Activated effector memory CD4-positive, alpha-beta T cell treated with anti-CD3 and anti-CD28 coated beads, Interleukin-2, amount 50 U/mL, for 16 hours (primary cell): ENCODE results near the gene ABCC9.

Experiments
- DNase-seq: peaks from one replicate; pipeline ENCODE4 v3.0.0-alpha.2; 2020

Gene ABCC9

DNA sequence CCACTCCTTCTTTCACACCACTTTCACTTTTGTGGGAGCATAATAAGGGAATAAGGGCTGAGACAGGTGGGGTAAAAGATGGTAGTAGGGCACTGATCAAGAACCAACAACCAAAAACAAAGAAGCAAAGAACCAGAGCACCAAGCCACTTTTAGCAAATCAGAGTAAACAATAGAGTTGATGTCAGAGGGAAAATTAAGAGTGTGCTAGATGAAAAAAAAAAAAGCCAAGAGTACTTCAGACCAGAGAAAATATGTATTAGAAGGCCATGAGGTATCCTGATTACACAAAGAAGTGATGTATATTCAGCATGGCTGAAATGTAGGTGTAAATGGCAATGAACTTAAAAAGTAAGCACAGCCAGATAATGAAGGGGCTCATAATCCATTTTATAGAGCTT is 75.4 kb downstream of the ABCC9 start:
- no peak for DNase-seq

DNA sequence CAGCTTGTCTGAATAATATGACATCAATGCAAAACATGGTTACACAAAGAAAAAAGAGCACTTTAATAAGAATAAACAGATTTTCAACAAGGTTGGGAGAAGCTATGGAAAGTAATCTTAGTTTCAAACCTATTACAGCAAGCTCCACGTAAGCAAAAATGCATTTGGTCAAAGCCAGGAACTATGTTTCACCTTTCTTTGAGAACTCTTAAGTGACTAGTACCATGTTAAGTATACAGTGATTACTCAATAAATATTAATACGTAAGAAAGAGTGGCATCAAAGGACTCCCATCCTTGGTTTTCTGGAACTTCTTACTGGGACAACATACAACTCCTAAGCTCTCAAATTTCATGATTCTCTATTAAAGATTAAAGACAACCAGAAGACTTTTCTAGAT is 80.7 kb downstream of the ABCC9 start:
- DNase-seq: no peak

DNA sequence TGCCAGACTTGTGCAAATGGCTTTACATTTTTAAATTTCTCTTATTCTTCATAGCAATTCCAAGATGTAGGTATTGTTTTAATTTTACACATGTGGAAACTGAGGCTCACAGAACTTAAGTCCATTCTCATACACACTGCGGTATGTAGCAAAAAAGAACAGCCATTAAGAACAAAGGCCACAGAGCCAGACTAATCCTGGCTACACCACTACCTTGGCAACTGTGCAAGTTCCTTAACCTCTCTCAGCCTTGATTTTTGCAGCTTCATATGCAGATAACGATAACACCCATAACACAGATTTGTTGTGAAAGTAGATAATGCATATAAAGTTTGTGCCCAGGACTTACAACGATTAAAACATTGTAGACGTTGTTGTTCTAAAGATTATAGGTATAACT is 81.1 kb downstream of the ABCC9 start:
- DNase-seq: no peak

DNA sequence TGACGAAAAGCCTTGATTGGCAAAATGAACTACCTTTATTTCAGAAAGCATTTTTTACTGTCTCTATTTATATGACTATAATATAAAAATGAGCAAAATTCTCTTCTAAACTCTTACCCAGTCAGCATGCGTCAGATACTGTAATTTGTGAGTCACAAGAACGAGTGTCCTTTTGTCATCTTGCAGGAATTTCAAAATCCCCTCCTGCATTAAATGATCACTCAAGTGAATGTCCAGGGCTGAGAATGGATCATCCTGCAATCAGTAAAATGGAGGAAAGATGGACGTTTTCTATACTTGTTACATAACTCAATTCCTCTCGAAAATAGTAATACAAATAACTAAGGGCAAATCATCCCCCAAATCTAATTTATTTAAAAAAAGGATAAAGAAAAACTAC is 89.0 kb downstream of the ABCC9 start:
- no peak for DNase-seq

DNA sequence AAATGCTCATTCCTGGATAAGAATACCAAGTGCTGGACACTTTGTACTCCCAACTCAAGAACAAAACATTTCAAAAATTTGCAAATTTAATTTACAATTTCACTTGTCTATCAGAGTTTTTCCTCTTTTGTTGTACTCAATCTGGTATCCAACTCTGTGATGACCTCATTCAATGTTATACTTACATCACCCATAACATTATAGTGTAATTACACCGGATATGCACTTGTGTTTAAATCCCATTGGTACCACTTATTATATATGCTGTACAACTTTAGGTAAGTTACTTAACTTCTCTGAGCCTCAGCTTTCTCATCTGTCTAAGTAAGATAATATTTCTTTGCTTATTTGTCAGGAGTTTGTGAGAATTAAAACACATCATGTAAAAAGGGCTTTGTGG is 90.1 kb downstream of the ABCC9 start:
- no peak for DNase-seq

DNA sequence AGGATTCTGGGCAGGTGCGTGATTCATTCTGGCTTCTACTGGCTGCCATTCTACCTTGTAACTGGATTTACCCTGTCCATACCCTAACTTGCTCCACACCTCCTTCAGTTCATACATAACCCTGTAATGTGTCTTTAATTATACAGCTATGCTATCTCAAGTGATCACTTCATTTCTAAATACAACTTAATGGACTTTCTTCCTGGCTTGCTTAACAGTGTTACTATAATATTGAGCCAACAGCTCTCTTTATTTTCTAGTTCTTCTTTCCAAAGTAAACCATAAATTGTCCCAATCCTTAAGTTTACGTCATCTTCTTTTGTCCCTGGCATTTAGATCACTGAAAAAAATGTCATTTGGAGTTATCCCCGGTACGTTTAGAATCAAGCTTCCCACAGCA is 90.8 kb downstream of the ABCC9 start:
- no peak for DNase-seq

DNA sequence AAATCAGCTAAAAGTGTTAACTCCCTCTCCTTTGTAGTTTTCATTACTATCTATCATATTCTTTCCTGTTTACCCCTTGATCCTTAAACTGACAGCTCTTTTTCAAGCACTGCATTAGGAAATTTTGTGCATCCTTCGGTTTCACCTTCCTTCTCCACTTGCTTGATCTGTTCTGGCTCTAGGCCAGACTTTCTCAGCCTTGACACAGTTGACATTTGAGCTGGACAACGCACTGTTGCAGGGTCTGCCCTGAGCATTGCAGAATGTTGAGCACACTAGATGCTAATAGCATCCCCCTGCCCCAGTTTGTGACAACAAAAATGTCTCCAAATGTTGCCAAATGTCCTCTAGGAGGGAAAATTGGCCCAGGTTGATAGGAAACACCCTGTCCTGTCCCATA is 91.3 kb downstream of the ABCC9 start:
- DNase-seq: no peak

DNA sequence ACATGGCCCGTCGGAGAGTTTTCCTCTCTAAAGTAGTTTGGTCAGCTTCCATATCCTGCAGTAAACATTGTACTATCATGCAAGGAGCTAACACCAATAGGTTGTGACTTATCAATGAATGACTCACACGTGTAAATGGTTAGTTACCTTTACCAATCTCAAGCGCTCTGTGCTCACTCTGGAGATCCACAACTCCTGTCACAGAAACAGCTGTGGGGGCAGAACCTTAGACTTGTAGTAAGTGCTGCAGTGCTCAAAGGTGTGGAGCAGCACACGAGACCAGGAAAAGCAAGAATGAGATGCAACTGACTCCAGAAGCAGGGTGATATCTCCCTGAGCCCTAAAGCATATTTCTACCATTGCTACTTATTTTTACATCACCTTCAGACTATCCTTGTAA is 93.0 kb downstream of the ABCC9 start:
- DNase-seq: no peak

DNA sequence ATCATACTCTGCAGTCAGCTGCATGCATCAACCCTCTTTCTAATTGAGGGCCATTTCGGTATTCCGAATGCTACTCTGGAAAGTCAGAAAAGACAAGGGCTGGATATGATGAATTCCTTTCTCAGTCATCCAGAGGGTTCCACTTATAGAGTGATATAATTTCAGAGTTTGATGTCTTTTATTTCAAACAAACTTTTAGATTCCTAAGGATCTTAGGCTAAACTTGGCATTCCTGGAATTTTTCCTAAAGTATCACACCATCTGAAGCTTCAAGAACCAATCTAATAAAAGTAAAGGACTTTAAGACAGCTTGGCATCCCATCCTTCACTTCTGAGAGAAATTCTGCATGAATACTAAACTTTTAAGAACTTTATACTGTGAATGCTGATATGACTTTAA is 97.4 kb downstream of the ABCC9 start:
- DNase-seq: no peak

DNA sequence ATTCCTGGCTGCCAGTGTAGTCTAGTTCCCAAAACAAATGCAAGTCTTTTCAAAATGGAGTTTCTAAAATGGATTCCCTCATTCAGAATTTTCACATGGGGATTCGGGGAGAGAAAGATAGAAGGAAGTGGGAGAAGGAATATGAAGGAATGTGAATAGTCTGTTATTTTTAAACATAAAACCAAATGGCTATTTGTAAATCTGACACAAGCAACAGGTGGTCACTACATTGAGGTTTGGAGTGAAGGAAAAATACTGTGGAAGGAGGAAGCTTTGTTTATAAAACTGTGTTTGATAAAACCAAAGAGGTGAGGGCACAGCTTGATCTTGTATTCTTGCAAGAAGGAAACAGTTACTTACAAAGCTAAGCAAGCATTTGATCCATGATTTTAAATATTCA is 101.5 kb downstream of the ABCC9 start:
- DNase-seq: no peak

DNA sequence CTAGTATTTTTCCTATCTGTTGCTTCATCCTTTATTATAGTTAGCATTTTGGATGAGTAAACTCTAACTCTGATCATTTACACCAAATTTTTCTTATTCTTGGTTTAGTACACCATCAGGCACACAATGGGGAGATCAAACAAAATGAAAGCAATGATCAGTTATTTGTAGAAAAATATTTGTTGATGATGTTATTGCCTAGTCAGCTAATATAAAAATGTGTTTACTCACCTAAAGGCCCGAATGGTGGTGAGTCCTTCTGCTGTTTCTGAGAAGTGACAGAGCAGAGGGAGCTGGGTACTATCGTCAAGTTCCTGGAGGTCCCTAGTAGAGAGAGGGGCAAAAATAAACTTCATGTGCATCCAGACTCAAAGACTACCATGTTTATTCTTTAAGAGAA is 103.4 kb downstream of the ABCC9 start:
- DNase-seq: no peak

DNA sequence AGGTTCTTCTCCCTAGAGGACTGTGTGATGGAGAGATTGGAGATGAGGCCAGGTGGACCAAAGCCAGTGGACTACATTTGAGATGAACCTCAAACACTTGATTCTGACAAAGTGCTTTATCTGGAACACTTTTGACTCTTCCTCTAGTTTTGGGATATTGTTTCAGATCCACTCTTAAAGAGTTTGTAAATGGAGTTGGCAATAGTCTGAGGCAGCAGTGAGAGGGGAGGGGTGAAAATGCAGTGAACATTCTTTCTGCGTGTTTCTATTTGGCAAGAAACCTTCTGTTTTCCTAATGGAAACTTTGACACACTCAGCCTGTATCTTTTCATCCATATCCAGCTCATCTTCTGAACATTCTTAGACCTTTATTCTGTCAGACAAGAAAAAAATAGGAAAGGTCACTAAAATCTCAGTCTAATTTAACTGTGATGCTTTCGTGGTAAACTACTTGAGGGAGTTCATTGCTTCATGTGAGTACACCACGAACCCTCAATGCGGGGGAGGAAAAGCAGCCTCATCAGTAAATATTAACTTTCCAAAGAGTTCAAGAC is 109.4 kb downstream of the ABCC9 start:
- DNase-seq: no peak

DNA sequence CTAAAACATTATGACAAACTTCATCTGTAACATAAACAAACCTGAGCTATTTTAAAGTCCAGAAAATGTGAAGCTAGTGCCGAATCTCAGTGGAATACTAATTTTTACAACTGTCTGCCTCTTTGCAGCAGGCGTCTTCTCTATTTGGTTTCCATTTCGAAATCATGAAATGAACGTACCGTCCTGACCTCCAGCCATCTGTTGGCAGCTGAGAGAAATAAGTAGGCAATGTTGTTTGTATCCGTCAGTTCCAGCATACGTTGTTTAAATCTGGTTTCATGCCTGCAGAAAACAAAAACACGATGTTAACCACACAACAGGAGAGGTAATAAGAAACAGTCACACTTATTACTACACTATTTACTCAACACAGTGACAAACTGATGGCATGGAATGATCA is 112.4 kb downstream of the ABCC9 start:
- no peak for DNase-seq

DNA sequence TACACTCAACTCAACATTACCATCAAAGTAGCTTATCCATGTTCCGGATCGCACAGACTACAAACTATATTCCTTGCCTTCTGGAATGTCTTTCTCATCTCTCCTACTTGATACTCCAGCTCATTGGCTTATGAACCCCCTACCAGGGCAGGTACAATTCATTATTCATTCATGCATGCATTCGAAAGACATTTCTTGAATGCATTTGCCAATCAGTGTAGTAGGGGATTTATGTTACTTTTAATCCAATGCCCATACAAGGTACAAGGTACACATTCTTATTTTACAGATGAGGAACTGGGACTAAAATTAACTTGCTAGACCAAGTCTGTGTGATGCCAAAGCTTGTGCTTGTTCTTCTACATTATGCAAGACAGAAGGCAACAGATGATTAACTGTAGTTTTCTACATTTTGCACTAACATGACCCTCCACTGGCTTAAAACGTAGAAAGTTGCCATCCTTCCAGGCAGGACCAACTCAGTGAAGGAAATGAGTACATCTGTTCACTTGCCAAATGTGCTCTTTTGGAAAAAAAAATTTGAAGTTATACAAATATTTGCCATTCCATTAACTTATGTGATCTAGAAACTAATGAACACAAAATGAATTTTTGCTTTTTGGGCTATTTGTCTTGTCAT is 113.0 kb downstream of the ABCC9 start:
- DNase-seq: no peak

DNA sequence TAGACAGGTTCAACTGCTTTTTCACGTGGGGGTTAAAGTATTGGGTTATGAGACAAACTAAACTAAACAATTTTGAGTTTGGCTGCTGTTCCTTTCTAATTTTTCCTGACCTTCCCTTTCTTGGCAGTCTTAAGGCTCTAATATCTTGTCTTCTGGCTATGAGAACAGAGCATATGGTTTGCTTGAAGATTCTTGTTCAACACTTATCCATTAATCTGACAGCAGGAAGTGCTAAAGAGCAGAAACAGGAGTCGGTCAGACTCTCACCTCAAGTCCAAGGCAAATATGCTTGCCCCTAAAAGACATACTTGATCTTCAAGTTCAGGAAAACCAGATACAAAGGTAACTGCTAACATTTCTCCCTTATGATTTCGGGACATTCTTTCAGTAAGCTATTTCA is 114.1 kb downstream of the ABCC9 start:
- DNase-seq: no peak

DNA sequence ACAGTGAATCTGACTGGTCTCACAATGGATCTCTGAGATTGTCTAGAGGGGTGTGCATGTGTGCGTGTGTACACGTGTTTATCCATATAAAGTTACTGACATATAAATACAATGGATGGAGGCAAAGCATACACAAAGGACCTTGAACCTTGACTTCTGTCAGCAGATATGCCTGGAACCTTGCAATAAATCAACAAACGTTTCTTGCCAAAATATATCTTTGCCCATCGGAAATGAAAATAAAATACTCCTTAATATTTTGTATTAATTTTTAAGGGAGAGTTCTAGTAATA is 114.7 kb downstream of the ABCC9 start:
- DNase-seq: no peak

DNA sequence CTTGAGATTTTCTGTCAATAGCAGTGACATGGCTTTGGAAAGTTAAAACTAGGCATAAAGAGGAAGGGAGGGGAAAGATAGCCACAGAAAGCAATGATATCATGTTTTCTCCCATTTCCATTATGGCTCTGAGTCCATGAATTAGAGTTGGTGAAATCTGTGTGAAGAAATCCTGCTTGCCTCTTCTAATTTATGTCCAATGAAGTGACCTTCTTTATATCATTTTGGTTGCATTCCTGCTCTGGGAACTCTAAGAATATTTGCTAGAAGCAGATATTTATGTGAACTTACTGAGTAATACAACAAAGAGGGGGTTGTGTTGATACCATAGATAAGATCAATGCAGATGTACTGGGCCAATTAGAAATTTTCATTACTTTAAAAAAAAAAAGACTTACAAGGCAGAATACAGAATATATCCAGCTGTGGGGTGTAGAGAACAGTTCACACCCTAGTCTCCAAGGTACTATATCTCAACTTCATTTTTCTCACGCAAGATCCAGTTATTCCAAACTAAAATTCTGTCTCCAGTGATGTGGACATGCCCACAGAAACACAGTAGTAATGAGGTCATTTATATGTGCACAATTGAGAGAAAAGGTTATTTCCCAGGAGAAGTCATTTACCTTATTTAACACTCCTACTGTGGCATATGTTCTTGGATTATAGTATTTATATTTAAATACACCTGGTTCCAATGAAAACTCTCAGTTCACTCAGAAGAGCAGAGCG is 115.2 kb downstream of the ABCC9 start:
- DNase-seq: no peak

DNA sequence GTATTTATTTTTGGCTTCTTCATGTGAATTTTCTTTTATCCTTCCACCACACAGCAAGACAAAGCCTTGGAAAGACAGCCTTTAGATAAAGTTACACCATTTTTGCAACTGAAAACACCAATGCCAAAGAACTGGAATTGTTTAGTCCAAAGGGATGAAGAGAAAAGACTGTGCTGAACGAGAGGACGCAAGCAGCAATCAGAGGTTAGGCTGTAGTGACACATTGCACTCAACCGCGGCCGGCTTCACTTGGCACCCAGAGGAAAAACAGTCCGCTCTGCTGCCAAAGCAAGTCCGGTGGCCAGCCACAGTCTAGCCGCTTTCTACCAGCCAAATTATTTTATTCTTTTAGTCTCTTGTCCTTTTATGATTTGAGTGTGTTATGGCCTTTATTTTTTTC is 117.6 kb downstream of the ABCC9 start:
- no peak for DNase-seq

DNA sequence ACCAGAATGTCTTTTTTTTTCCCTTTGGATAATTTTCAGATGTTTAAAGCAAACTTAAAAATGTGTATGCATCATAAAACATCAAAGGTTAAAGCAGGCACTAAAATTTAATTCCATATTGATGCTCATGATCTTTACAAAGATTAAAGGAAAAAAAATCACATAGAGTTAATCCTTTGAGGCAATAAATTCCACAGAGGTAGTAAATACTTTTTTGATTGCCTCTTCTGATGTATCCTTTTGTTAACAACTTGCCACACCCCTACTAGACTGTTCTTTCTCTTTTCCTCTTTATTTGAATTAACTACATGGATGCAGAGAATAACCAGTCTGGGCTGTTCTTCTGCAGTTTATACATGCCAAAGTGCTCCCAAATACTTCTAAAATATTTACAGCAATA is 121.5 kb downstream of the ABCC9 start:
- DNase-seq: no peak

DNA sequence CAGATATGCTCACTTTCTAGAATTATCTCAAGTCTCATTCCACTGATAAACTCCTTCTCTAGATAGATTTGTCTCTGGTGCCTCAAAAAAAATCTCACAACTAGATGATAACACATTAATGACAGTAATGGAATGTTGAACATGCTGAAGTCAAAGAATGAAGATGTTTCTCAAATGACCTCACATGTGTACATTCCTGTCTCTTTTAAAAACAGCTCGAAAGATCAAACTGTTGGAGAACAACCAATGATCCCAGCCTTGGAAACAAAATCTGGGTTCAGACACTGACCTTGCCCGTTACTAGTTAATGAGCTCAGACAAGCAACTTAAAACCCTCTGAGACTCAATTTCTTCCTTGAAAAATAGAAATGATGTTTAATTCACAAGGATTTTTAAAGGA is 122.0 kb downstream of the ABCC9 start:
- DNase-seq: no peak

DNA sequence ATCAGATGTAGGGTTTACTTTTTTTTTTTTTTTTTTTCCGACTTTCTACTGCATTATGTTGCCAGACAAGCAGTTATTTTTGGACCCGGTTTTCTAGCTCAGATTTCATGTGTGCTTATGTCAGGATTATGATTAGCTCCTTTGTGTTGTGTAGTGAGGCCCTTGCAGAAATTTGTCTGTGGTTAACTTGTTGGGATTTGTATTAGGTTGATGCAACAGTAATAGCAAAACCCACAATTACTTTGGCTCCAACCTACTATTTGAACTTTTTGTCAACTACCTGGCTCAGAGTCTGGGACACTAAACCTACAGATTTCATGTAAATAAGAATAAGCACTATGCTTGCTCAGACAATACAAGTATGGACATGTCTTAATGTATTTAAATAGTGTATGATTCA is 122.6 kb downstream of the ABCC9 start:
- DNase-seq: no peak

DNA sequence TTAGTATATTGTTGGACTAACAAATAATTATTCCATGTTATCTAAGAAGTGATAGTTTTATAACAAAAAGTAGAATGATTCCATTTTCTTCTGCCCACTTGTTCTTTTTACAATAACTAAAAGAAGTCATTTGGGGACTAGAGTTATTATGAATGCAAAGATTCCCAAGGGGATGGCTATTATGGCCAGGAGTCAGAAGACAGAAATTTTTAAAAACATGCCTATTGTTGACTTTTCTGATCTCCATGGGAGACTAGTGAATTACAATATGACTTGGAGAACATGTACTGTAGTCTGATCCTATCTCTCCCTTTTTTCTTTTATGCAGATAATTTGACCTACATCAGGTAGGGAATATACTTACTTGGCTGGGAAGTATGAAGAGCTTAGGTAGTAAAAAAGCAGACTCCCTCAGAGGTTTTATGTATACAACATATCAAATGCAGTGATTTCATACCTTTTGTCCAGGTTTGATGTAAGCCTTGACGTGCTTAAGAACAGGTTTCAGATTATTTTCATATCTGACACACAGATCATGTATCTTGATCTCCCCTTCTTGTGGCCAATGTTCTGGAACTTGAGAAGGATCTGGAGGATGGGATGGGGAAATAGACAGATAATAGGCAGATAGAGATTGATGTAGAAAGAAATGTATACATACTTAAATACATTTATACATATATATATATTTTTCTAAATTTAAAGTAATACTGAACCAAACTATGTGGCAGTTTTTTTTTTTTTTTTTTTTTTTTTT is 125.7 kb downstream of the ABCC9 start:
- DNase-seq: no peak

DNA sequence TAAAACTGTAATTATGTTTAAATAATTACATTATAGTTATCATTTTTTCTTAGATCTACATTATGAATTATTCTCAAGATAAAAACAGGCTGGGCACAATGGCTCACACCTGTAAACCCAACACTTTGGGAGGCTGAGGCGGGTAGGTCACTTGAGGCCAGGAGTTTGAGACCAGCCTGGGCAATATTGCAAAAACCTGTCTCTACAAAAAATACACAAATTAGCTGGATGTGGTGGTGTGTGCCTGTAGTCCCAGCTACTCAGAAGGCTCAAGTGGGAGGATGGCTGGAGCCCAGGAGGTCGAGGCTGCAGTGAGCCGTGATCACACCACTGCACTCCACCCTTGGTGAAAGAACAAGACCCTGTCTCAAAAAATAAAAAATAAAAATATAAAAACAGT is 126.4 kb downstream of the ABCC9 start:
- DNase-seq: no peak

DNA sequence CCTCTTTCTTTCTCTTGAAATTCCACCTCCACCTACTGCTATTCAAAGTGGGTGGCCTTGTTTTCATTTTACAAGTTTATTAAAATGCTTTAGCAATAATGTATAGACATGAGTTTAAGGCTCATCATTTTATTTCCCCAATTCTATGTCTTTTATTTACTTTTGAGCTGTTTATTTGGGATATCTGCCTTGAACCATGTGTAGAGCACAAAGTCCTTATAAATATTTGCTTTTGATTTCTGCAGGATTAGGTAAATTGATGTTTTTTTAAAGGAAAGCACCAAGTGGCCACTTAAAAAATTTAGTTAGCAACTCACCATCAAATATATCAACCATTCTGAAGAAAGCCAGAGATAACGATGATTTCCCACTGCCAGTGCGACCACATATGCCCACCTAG is 126.9 kb downstream of the ABCC9 start:
- no peak for DNase-seq
